ENCODE measurements around the gene SGCD. TPM values are rescaled to one million over a fixed set of nuclear protein-coding genes. Genes with fewer than 3 reads are reported as not detected.

SGCD gene
- total RNA-seq, 5 donors from 2014 or later (not counting 1 experiment from before 2014, with no cell fraction given), result 0.13 to 2.4 (median 0.22) TPM

DNA sequence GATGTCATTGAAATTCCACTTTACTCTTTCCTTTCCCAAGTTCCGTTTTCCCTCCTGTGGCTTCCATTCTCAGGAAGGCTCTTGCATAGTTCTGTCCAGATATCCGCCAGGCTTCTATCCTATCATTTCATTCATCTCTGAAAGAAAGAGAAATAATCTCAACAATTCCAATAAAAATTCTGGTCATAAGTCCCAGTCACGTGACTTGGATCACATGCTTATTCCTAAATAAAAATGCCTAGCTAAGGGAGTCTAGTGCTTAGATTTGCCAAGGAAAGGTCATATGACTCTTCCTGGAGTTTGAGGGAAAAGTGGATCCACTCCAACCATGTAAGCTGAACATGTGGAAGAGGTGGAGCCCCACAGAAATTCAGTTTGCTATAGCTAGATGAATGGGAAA, 377.2 kb downstream of the SGCD start:
- peaks cover 3 to 14% of the 10 kb centered on the region in 2 donors for H3K27me3 Mint-ChIP-seq
- H3K4me3 Mint-ChIP-seq, result no peak overlapping the region
- H3K27ac ChIP-seq (ENCODE audit: low read length), result no peak overlapping the region
- no peak for ATAC-seq (replicated peaks in 1 of 4)
- ChIA-PET POLR2A (no interaction called here), CTCF (interaction anchor here in 1 of 2 donors (0.6 kb wide), 1 partner anchor 24 kb away, joined by 4 read pairs; no protein-coding TSS in a partner anchor)
- DNase-seq, result no peak
- no peak overlapping the region for H3K4me3 ChIP-seq (ENCODE audit: control insufficient read depth in 1 of 2, extremely low read depth in 1 of 2, low read length in 1 of 2)
- H3K36me3 ChIP-seq (ENCODE audit: control insufficient read depth in 2 of 2, extremely low read depth in 1 of 2, insufficient read depth in 1 of 2, low read length in 1 of 2), result no peaks in the 10 kb centered on the region
- no peaks in the 10 kb centered on the region for H3K9me3 ChIP-seq
- H3K27me3 ChIP-seq (replicated peaks in 1 of 2; ENCODE audit: control insufficient read depth in 2 of 2, extremely low read depth in 1 of 2, insufficient read depth in 2 of 2, low read length in 1 of 2), result no peaks in the 10 kb centered on the region
- no peaks in the 10 kb centered on the region for H3K9me3 Mint-ChIP-seq
- no peaks in the 10 kb centered on the region for H3K4me1 ChIP-seq (ENCODE audit: control insufficient read depth in 1 of 2, extremely low read depth in 1 of 2, insufficient read depth in 2 of 2, low read length in 2 of 2)
- WGBS (ENCODE audit: insufficient coverage), result 91% methylated on average over 2 of the region's 3 CpGs
- no peaks in the 10 kb centered on the region for H3K4me1 Mint-ChIP-seq
- no peaks in the 10 kb centered on the region for H3K36me3 Mint-ChIP-seq
- no peak overlapping the region for H3K27ac Mint-ChIP-seq

- DNase-seq, result no peak
- no peak overlapping the region for H3K4me3 Mint-ChIP-seq
- no peak overlapping the region for H3K27ac Mint-ChIP-seq
- Histone ChIP-seq H3K36me3 (ENCODE audit: control insufficient read depth in 2 of 2, extremely low read depth in 1 of 2, insufficient read depth in 1 of 2, low read length in 1 of 2) (no peaks in the 10 kb centered on the region), H3K9me3 (no peaks in the 10 kb centered on the region), H3K4me1 (ENCODE audit: control insufficient read depth in 1 of 2, extremely low read depth in 1 of 2, insufficient read depth in 2 of 2, low read length in 2 of 2) (no peaks in the 10 kb centered on the region), H3K27me3 (replicated peaks in 1 of 2; ENCODE audit: control insufficient read depth in 2 of 2, extremely low read depth in 1 of 2, insufficient read depth in 2 of 2, low read length in 1 of 2) (no peaks in the 10 kb centered on the region), H3K27ac (ENCODE audit: low read length) (no peak overlapping the region), H3K4me3 (ENCODE audit: control insufficient read depth in 1 of 2, extremely low read depth in 1 of 2, low read length in 1 of 2) (no peak overlapping the region)
- peaks cover 3 to 13% of the 10 kb centered on the region in 2 donors for H3K27me3 Mint-ChIP-seq
- ATAC-seq (replicated peaks in 1 of 4), result no peak
- no peaks in the 10 kb centered on the region for H3K36me3 Mint-ChIP-seq
- H3K9me3 Mint-ChIP-seq, result no peaks in the 10 kb centered on the region
- ChIA-PET CTCF (no interaction called here), POLR2A (no interaction called here)
- H3K4me1 Mint-ChIP-seq, result no peaks in the 10 kb centered on the region
Observed at GRCh38 chr5:156706631-156707030, 379.7 kb downstream of the SGCD start.

- Histone ChIP-seq H3K27ac (ENCODE audit: low read length) (no peak overlapping the region), H3K9me3 (no peaks in the 10 kb centered on the region), H3K27me3 (replicated peaks in 1 of 2; ENCODE audit: control insufficient read depth in 2 of 2, extremely low read depth in 1 of 2, insufficient read depth in 2 of 2, low read length in 1 of 2) (peaks cover 0 to 3% of the 10 kb centered on the region in 2 experiments), H3K4me1 (ENCODE audit: control insufficient read depth in 1 of 2, extremely low read depth in 1 of 2, insufficient read depth in 2 of 2, low read length in 2 of 2) (no peaks in the 10 kb centered on the region), H3K4me3 (ENCODE audit: control insufficient read depth in 1 of 2, extremely low read depth in 1 of 2, low read length in 1 of 2) (no peak overlapping the region), H3K36me3 (ENCODE audit: control insufficient read depth in 2 of 2, extremely low read depth in 1 of 2, insufficient read depth in 1 of 2, low read length in 1 of 2) (no peaks in the 10 kb centered on the region)
- Mint-ChIP-seq H3K27me3 (peaks cover 8 to 19% of the 10 kb centered on the region in 2 donors), H3K9me3 (no peaks in the 10 kb centered on the region), H3K36me3 (no peaks in the 10 kb centered on the region), H3K4me1 (no peaks in the 10 kb centered on the region), H3K4me3 (no peak overlapping the region), H3K27ac (no peak overlapping the region)
- POLR2A ChIA-PET, result no interaction called here
- DNase-seq (no peak), ATAC-seq (replicated peaks in 1 of 4) (no peak)
- CTCF ChIA-PET, result interaction anchor here in 1 of 2 donors (0.7 kb wide), 1 partner anchor 1055 kb away, joined by 3 read pairs; no protein-coding TSS in a partner anchor
- WGBS (ENCODE audit: insufficient coverage), result 80% methylated on average over 1 of the region's 2 CpGs
Observed at GRCh38 chr5:156707750-156708149, 380.8 kb downstream of the SGCD start.

DNA sequence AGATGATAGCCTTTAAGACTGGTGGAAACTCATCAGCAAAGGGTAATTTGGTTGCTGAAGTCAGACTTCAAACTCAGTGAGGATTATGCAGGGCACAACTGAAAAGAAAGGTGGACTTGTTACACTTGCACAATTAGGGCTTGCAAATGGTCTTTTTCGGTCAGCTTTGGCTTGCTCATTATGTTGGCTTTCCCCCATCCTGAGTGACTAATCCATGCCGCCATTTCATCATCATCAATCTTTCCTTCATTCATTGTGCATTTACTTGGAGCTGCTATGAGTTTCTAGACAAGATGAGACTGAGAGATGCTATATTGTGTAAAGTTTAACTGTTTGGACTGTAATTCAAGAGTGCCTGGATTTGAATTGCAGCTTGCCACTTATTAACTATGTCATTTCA, 388.3 kb downstream of the SGCD start:
- H3K4me3 Mint-ChIP-seq, result no peak overlapping the region
- peaks cover 5 to 10% of the 10 kb centered on the region in 2 donors for H3K27me3 Mint-ChIP-seq
- Histone ChIP-seq H3K9me3 (no peaks in the 10 kb centered on the region), H3K36me3 (ENCODE audit: control insufficient read depth in 2 of 2, extremely low read depth in 1 of 2, insufficient read depth in 1 of 2, low read length in 1 of 2) (no peaks in the 10 kb centered on the region), H3K27me3 (replicated peaks in 1 of 2; ENCODE audit: control insufficient read depth in 2 of 2, extremely low read depth in 1 of 2, insufficient read depth in 2 of 2, low read length in 1 of 2) (peaks cover 0 to 3% of the 10 kb centered on the region in 2 experiments), H3K4me3 (ENCODE audit: control insufficient read depth in 1 of 2, extremely low read depth in 1 of 2, low read length in 1 of 2) (no peak overlapping the region), H3K27ac (ENCODE audit: low read length) (no peak overlapping the region), H3K4me1 (ENCODE audit: control insufficient read depth in 1 of 2, extremely low read depth in 1 of 2, insufficient read depth in 2 of 2, low read length in 2 of 2) (no peaks in the 10 kb centered on the region)
- H3K9me3 Mint-ChIP-seq, result no peaks in the 10 kb centered on the region
- no CpG with 5 or more reads among the region's 2 CpGs for WGBS (ENCODE audit: insufficient coverage)
- H3K36me3 Mint-ChIP-seq, result no peaks in the 10 kb centered on the region
- DNase-seq (no peak), ATAC-seq (replicated peaks in 1 of 4) (no peak)
- ChIA-PET POLR2A (no interaction called here), CTCF (no interaction called here)
- no peaks in the 10 kb centered on the region for H3K4me1 Mint-ChIP-seq
- no peak overlapping the region for H3K27ac Mint-ChIP-seq

- Histone ChIP-seq H3K4me1 (ENCODE audit: control insufficient read depth in 1 of 2, extremely low read depth in 1 of 2, insufficient read depth in 2 of 2, low read length in 2 of 2) (no peaks in the 10 kb centered on the region), H3K27me3 (replicated peaks in 1 of 2; ENCODE audit: control insufficient read depth in 2 of 2, extremely low read depth in 1 of 2, insufficient read depth in 2 of 2, low read length in 1 of 2) (peaks cover 0 to 3% of the 10 kb centered on the region in 2 experiments), H3K27ac (ENCODE audit: low read length) (no peak overlapping the region), H3K4me3 (ENCODE audit: control insufficient read depth in 1 of 2, extremely low read depth in 1 of 2, low read length in 1 of 2) (no peak overlapping the region), H3K9me3 (no peaks in the 10 kb centered on the region), H3K36me3 (ENCODE audit: control insufficient read depth in 2 of 2, extremely low read depth in 1 of 2, insufficient read depth in 1 of 2, low read length in 1 of 2) (no peaks in the 10 kb centered on the region)
- H3K4me1 Mint-ChIP-seq, result no peaks in the 10 kb centered on the region
- CTCF ChIA-PET, result no interaction called here
- H3K27ac Mint-ChIP-seq, result no peak overlapping the region
- 50% methylated on average over 1 of the region's 4 CpGs for WGBS (ENCODE audit: insufficient coverage)
- H3K9me3 Mint-ChIP-seq, result no peaks in the 10 kb centered on the region
- peaks cover 5 to 10% of the 10 kb centered on the region in 2 donors for H3K27me3 Mint-ChIP-seq
- POLR2A ChIA-PET, result no interaction called here
- ATAC-seq (replicated peaks in 1 of 4) (no peak), DNase-seq (no peak)
- no peaks in the 10 kb centered on the region for H3K36me3 Mint-ChIP-seq
- H3K4me3 Mint-ChIP-seq, result no peak overlapping the region
Observed at GRCh38 chr5:156716591-156717380, 389.8 kb downstream of the SGCD start.

DNA sequence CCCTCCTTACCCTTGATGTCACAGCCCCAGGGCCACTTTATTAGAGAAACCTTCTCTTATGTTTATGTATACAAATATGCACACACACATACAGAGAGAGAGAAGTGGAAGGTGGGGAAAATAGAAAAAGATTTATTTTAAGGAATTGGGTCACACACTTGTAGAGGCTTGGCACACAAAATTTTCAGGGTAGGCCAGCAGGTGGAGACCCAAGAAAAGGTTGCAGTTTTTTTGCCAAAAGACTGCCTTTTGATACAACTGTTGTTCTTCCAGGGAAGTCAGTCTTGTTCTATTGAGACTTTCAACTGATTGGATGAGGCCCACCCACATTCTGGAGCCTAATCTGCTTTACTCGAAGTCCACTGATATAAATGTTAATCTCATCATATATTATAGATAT, 392.0 kb downstream of the SGCD start:
- Mint-ChIP-seq H3K27ac (no peak overlapping the region), H3K9me3 (no peaks in the 10 kb centered on the region), H3K4me1 (no peaks in the 10 kb centered on the region), H3K27me3 (peaks cover 0 to 9% of the 10 kb centered on the region in 2 donors), H3K36me3 (no peaks in the 10 kb centered on the region), H3K4me3 (no peak overlapping the region)
- Histone ChIP-seq H3K4me1 (ENCODE audit: control insufficient read depth in 1 of 2, extremely low read depth in 1 of 2, insufficient read depth in 2 of 2, low read length in 2 of 2) (no peaks in the 10 kb centered on the region), H3K27ac (ENCODE audit: low read length) (no peak overlapping the region), H3K9me3 (no peaks in the 10 kb centered on the region), H3K27me3 (replicated peaks in 1 of 2; ENCODE audit: control insufficient read depth in 2 of 2, extremely low read depth in 1 of 2, insufficient read depth in 2 of 2, low read length in 1 of 2) (no peaks in the 10 kb centered on the region), H3K36me3 (ENCODE audit: control insufficient read depth in 2 of 2, extremely low read depth in 1 of 2, insufficient read depth in 1 of 2, low read length in 1 of 2) (no peaks in the 10 kb centered on the region), H3K4me3 (ENCODE audit: control insufficient read depth in 1 of 2, extremely low read depth in 1 of 2, low read length in 1 of 2) (no peak overlapping the region)
- DNase-seq, result no peak
- no CpG with 5 or more reads among the region's 1 CpG for WGBS (ENCODE audit: insufficient coverage)
- ChIA-PET POLR2A (no interaction called here), CTCF (no interaction called here)
- no peak for ATAC-seq (replicated peaks in 1 of 4)

- Histone ChIP-seq H3K27me3 (replicated peaks in 1 of 2; ENCODE audit: control insufficient read depth in 2 of 2, extremely low read depth in 1 of 2, insufficient read depth in 2 of 2, low read length in 1 of 2) (no peaks in the 10 kb centered on the region), H3K4me3 (ENCODE audit: control insufficient read depth in 1 of 2, extremely low read depth in 1 of 2, low read length in 1 of 2) (no peak overlapping the region), H3K36me3 (ENCODE audit: control insufficient read depth in 2 of 2, extremely low read depth in 1 of 2, insufficient read depth in 1 of 2, low read length in 1 of 2) (no peaks in the 10 kb centered on the region), H3K9me3 (no peaks in the 10 kb centered on the region), H3K27ac (ENCODE audit: low read length) (no peak overlapping the region), H3K4me1 (ENCODE audit: control insufficient read depth in 1 of 2, extremely low read depth in 1 of 2, insufficient read depth in 2 of 2, low read length in 2 of 2) (no peaks in the 10 kb centered on the region)
- H3K9me3 Mint-ChIP-seq, result no peaks in the 10 kb centered on the region
- H3K4me3 Mint-ChIP-seq, result no peak overlapping the region
- CTCF ChIA-PET, result no interaction called here
- no peak for DNase-seq
- H3K27me3 Mint-ChIP-seq, result peaks cover 0 to 18% of the 10 kb centered on the region in 2 donors
- H3K36me3 Mint-ChIP-seq, result no peaks in the 10 kb centered on the region
- ATAC-seq (replicated peaks in 1 of 4), result no peak
- no peak overlapping the region for H3K27ac Mint-ChIP-seq
- H3K4me1 Mint-ChIP-seq, result no peaks in the 10 kb centered on the region
- POLR2A ChIA-PET, result no interaction called here
Observed at GRCh38 chr5:156722358-156722757, 395.4 kb downstream of the SGCD start.
